ENCODE results near the gene PAN3.

The PAN3 gene

GRCh38 chr13:28229522-28230411, 91.4 kb downstream of the PAN3 start:
- DNase-seq, result no peak

DNA sequence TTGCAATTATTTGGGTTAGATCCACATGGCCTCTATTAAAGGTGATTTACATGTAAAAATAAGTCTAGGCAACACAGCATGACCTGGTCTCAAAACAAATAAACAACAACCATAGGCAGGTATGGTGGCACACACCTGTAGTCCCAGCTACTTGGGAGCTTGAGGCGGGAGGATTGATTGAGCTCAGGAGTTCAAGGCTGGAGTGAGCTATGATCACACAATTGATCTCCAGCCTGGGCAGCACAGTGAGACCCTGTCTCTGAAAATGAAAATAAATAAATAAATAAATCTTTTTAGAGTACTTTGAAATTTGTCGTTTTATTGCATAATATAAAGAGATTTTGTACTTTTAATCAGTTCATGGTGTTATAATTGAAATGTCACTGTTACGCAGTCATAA, 93.3 kb downstream of the PAN3 start:
- DNase-seq, result no peak

DNA sequence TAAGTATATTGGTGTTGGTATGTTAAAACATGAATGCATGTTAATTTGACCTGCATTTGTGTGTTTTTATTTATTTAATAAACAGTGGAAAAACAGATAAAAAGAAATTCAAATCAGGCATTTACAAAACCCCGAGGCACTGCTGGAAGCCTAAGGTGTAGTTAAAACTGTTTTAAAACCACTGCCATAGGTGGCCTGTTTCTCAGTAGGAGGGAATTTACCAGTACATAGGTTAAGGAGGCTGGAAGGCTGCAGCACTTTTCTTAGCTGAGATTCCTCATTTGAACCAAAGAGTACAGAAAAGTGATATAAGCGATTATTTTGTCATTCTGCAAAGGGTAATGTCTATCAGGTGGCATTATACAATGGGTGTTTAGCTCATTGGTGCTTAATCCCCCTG, 99.6 kb downstream of the PAN3 start:
- DNase-seq, result no peak

DNA sequence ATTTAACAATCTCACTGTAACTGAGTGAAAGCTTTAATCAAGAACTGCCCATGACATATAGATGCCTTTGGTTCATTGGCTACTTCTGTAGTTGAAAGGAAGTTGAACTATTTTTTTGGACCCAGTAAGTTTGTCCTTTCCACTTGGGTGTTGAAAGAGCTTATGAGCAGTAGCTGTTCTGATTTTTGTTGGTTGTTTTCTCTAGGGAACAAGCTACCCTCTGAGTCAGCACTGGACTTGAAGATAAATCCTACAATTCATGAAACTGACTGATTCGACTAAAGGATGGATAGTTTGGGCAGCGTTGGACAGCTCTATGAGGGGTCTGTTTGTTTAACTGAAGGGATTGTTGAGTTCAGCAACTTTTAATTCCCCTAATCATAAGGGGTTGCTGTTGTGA, 101.0 kb downstream of the PAN3 start:
- no peak for DNase-seq

DNA sequence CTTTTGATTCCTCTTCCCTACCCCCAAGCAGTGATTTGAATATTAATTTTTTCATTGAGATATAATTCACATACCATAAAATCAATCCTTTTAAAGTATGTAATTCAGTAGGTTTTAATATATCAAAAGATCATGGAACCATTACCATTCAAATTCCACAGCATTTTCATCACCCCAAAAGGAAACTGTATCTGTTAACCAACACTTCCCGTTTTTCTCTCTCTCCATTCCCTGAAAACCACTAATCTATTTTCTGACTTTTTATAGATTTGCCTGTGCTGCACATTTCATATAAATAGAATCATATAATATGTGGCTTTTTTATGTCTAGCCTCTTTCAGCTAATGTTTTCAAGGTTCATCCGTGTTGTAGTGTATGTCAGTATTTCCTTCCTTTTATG, 107.1 kb downstream of the PAN3 start:
- no peak for DNase-seq

DNA sequence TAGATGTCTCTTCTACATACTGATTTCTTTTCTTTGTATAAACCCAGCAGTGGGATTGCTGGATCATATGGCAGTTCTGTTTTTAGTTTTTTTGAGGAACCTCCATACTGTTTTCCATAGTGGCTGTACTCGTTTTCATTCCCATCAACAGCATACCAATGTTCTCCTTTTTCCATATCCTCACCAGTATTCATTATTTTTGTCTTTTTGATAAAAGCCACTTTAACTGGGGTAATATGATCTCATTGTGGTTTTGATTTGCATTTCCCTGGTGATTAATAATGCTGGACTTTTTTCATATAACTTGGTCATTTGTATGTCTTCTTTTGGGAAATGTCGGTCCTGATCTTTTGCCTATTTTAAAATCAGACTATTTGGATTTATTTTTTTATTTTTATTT, 108.5 kb downstream of the PAN3 start:
- no peak for DNase-seq

DNA sequence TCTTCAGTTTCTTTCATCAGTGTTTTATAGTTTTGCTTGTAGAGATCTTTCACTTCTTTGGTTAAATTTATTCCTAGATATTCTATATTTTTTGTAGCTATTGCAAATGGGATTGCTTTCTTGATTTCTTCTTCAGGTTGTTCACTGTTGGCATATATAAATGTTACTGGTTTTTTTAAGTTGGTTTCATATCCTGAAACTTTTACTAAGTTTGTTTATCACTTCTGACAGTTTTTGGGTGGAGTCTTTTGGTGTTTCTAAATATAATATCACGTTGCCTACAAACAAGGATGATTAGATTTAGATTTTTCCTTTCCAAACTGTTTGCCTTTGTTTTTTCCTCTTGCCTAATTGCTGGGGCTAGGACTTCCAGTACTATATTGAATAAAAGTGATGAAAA, 109.7 kb downstream of the PAN3 start:
- DNase-seq, result no peak

GRCh38 chr13:28250542-28250941, 112.2 kb downstream of the PAN3 start:
- no peak for DNase-seq

DNA sequence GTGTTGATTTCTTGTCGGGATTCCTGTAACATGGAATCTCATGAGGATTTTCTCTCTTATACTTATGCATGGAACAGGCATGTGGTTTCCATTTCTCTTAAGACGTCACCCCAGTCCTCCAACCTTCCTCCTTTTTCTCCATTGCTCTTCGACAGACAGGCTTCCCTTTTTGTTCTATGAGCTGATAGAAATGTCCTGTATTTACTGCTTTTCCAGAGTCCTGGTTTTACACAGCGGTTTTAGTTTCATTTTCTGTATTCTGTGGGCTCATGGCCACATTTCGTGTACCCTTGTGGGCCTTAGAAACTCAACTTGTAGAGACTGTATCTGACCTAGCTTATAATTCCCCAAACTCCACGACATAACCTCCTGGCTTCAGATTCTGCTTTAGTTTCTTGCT, 113.1 kb downstream of the PAN3 start:
- no peak for DNase-seq

- no peak for DNase-seq
Measured at GRCh38 chr13:28252547-28252946, 114.2 kb downstream of the PAN3 start.

- DNase-seq, result no peak
Measured at GRCh38 chr13:28257305-28257704, 119.0 kb downstream of the PAN3 start.

GRCh38 chr13:28258417-28258816, 120.1 kb downstream of the PAN3 start:
- no peak for DNase-seq

DNA sequence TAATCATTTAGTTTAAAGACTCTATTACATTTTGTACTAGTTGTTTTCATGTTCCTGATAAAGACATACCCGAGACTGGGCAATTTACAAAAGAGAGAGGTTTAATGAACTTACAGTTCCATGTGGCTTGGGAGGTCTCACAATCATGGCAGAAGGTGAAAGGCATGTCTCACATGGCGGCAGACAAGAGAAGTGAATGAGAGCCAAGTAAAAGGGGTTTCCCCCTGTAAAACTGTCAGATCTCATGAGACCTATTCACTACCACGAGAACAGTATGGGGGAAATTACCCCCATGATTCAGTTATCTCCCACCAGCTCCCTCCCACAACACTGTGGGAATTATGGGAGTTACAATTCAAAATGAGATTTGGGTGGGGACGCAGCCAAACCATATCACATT, 129.2 kb downstream of the PAN3 start:
- DNase-seq, result no peak

DNA sequence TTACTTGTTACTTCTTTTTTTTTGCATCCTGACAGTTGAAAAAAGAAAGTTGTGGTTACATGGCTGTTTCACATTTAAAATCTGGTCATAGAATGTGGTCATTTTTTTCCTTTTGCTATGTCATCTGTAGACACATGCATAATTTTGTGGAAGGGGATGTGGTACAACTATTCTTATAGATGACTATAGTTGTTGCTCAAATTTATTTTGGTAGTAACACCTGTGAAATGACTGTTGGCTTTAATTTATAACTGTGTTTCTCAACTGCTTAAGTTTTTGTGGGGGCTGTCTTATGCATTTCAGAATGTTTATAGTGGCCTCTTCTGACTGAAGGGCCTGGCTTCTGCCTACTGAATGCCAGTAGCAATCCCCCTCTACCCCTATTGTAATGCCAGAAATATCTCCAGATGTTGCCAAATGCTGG, 130.5 kb downstream of the PAN3 start:
- no peak for DNase-seq

- no peak for DNase-seq
Measured at GRCh38 chr13:28271056-28271840, 132.9 kb downstream of the PAN3 start.

- no peak for DNase-seq
Measured at GRCh38 chr13:28273919-28274318, 135.6 kb downstream of the PAN3 start.

- DNase-seq, result no peak
Measured at GRCh38 chr13:28282451-28282850, 144.1 kb downstream of the PAN3 start.

DNA sequence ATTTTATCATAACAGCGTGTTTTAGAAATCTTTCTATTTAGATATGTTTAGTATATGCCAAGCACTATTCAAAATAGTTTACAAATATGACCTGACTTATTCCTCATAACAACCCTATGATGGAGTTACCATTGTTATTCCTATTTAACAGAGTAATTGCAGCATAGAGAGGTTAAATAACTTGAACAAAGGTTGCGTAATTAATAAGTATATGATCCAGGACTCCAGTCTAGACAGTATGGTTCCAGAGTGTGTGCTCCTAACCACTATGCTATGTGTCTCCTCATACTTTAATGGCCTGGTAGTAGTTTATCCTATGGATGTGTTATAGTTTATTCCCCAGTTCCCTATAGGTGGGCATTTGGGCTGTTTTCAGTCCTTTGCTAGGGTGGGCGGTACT, 145.3 kb downstream of the PAN3 start:
- no peak for DNase-seq

DNA sequence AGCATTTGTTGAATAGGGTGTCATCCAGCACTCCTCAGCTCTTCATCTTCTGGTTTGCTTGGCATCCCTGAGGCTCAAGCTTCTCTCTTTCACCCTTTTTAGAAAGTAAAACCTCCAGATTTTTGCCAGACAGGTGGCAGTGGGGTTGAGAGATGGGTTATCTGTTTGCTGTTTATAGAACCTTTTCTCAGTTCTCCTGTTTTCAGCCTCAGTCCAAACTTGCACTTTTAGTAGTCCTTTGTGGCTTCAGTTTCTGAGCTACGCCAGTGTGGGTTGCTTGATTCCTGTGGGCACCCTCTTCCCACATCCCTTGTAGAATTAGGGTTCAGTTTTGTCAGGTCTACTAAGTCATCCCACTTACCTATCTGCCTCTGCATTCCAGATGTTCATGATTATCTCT, 147.9 kb downstream of the PAN3 start:
- DNase-seq, result no peak

GRCh38 chr13:28297341-28297740, 159.0 kb downstream of the PAN3 start:
- no peak for DNase-seq

DNA sequence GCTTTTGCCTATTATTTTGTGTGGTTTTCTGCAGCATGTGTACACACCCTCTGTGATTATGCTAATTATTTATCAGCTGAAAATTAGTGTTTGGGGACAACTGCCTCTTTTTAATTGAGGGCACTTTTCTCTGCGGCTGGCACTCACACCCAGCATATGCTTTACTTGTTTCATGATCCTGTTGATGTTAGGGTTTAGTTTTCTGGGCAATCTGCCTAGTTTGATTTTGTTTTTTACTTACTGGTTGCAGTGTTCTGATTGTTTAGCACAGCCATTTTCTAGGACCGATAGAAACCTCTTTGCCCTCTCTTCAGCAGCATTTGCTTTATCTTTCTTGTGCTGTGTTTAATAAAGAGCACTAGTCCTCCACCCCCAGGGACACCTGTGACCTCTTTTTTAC, 161.6 kb downstream of the PAN3 start:
- no peak for DNase-seq

DNA sequence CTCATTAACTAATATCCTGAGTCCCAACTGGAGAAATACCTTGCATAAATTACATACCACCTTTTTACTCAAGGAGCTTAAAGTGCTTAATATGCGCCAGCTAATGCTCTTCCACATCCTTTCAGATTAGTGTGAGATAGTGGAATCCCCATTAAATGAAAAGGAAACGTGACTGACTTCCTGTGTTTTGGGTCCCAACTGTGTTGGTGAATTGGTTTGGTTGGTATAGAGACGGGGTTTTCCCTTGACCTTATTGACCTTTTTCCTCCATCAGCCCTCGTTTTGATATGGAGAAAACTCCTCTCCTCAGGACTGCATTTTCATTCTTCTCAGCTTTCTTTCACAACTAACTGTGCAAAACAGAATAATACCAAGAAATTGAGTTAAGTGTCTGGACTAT, 163.5 kb downstream of the PAN3 start:
- no peak for DNase-seq

DNA sequence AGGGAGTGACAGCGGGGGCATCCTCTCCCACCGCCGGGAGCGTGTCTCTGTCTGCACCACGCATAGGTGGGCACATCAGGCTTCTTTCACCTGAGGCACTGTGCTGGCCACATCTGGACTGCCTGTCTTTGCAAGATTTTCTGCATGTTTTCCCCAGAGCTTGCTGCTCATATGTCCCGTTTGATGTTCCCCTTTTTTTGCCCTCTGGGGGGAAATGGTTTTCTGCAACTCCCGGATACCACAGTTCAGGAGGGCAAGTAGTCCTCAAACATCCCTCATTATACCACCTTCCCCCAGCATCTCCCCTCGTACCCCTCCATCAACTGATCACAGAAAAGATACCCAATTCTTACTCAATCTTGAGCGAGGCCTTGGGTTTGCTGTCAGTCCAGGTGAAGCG, 168.0 kb downstream of the PAN3 start:
- DNase-seq, result no peak

DNA sequence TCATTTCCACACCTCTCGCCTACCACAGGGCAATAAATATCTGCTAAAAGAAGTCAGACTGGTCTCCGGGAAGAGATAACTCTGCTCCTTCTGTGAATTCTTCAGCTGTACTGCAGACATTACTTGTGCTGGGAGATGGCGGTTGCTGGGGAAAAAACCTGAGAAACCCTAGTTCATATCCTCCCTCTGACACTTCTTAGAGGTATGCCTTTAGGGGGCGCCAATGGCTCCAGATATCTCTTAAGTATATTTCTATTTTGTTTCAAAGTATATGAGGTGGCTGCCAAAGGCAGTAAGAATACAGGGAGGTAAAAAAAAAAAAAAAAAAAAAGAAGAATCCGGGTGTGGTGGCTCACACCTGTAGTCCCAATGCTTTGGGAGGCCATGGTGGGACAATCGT, 175.2 kb downstream of the PAN3 start:
- DNase-seq, result no peak
